Fibroblast of lung (primary cell): Measurements from ENCODE around the gene GLIS1.

Experiments
- EZH2 ChIP-seq: IDR thresholded peaks from 2 replicates; pipeline ENCODE4 v1.5.1; 2012; ENCODE audit warnings: low read length, control low read depth, mild to moderate bottlenecking; ENCODE audit errors: missing control alignments
- TF ChIP-seq, protein P1 (sequence below), 2 donors: IDR thresholded peaks in 1 of 2; conservative IDR thresholded peaks in 1 of 2; 1 replicate in 1 of 2; 2 replicates in 1 of 2; pipeline ENCODE4 v1.5.1; 2011 to 2012; ENCODE audit warnings: low read length in 2 of 2, control low read depth in 1 of 2, inconsistent platforms in 1 of 2, low read depth in 1 of 2, mild to moderate bottlenecking in 1 of 2

- no peak for TF ChIP-seq EZH2
- TF ChIP-seq, protein P1, sequence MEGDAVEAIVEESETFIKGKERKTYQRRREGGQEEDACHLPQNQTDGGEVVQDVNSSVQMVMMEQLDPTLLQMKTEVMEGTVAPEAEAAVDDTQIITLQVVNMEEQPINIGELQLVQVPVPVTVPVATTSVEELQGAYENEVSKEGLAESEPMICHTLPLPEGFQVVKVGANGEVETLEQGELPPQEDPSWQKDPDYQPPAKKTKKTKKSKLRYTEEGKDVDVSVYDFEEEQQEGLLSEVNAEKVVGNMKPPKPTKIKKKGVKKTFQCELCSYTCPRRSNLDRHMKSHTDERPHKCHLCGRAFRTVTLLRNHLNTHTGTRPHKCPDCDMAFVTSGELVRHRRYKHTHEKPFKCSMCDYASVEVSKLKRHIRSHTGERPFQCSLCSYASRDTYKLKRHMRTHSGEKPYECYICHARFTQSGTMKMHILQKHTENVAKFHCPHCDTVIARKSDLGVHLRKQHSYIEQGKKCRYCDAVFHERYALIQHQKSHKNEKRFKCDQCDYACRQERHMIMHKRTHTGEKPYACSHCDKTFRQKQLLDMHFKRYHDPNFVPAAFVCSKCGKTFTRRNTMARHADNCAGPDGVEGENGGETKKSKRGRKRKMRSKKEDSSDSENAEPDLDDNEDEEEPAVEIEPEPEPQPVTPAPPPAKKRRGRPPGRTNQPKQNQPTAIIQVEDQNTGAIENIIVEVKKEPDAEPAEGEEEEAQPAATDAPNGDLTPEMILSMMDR (conservative IDR thresholded peaks at IDR 0.05 in 1 of 2, IDR thresholded peaks at IDR 0.05 in 1 of 2; ENCODE audit: low read depth in 1 of 2, low read length in 2 of 2) = no peak
Measured at GRCh38 chr1:53638360-53639035, 100.5 kb downstream of the GLIS1 start.
